ENCODE measurements around the gene MUC5B. TPM values are rescaled to one million over a fixed set of nuclear protein-coding genes. Genes with fewer than 3 reads are reported as not detected.

Gene MUC5B
- total and polyA plus RNA-seq, 2 of the 13 experiments (the other 11 are each of a cell fraction or from before 2014, with no cell fraction given), result 0.01 TPM; not detected in 1

DNA sequence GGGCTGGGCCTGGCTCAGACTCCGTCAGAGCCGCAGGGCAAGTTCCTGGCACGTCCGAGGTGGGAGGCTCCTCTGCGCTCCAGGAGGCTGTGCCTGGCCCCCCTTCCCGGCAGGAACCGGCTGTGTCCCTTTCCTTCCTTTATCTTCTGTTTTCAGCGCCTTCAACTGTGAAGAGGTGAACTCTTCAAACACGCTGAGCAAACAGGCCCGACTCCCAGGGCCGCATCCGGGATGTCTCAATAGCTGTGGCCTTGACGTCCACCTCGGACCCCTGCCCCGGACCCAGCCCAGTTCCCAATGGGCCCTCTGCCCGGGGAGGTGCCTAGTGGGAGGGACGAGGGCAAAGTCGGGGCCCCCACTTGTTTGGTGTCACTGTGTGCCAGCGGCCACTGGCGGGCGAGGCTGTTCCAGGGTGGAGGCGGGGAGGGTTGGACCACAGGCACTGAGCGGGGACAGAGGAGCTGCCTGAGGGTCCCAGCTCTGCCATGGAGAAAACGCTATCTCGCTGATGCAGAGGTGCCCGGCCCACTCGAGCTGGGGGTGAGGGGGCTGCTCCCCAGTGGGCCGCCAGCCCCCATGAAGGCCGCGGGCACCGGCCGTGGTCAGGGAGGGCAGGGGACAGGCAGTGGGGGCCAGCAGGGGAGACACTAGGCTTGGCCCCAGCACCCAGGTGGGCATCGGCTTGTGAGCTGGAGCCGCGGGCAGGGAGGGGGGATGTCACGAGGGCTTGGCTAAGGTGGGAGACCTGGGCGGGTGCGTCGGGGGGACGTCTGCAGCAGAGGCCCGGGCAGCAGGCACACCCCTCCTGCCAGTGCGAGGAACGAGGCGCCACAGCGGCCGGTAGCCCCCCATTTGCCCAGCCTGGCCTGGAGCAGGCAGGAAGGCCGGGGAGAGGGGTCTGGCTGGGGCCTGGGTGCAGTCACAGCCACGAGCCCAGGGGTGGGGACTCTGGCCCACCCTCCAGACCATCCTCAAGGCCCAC, 2.7 kb upstream of the MUC5B start (continued):
- 0 out of 2 replicates have a peak, but pooled peaks have one; percentile 40 for TF ChIP-seq TGIF2 (CRISPR knock-in tag; IDR thresholded peaks at IDR 0.05)
- TF ChIP-seq ZNF136 (CRISPR knock-in tag; IDR thresholded peaks at IDR 0.05; ENCODE audit: low read depth), result no peak
- no peak for TF ChIP-seq ZMYM3 (CRISPR knock-in tag; IDR thresholded peaks at IDR 0.05)
- TF ChIP-seq ZNF546 (CRISPR knock-in tag; conservative IDR thresholded peaks at IDR 0.05), result no peak; the same call in 1 of the 2 replicates
- TF ChIP-seq ZNF44 (CRISPR knock-in tag; IDR thresholded peaks at IDR 0.05), result no peak
- no peak for TF ChIP-seq ZNF563 (CRISPR knock-in tag; IDR thresholded peaks at IDR 0.05)
- TF ChIP-seq, protein P1, sequence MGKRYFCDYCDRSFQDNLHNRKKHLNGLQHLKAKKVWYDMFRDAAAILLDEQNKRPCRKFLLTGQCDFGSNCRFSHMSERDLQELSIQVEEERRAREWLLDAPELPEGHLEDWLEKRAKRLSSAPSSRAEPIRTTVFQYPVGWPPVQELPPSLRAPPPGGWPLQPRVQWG (CRISPR knock-in tag; IDR thresholded peaks at IDR 0.05; ENCODE audit: borderline replicate concordance, low read depth), result no peak
- TF ChIP-seq TCF7 (IDR thresholded peaks at IDR 0.05; ENCODE audit: low read depth), result peak; percentile 90
- no peak for TF ChIP-seq ZNF383 (CRISPR knock-in tag; IDR thresholded peaks at IDR 0.05; ENCODE audit: borderline replicate concordance)
- peak; percentile 57; the same call in 1 of the 2 replicates for TF ChIP-seq TOPORS (CRISPR knock-in tag; IDR thresholded peaks at IDR 0.05)
- TF ChIP-seq, protein P2, sequence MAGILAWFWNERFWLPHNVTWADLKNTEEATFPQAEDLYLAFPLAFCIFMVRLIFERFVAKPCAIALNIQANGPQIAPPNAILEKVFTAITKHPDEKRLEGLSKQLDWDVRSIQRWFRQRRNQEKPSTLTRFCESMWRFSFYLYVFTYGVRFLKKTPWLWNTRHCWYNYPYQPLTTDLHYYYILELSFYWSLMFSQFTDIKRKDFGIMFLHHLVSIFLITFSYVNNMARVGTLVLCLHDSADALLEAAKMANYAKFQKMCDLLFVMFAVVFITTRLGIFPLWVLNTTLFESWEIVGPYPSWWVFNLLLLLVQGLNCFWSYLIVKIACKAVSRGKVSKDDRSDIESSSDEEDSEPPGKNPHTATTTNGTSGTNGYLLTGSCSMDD (CRISPR knock-in tag; IDR thresholded peaks at IDR 0.05), result no peak
- TF ChIP-seq, protein P3, sequence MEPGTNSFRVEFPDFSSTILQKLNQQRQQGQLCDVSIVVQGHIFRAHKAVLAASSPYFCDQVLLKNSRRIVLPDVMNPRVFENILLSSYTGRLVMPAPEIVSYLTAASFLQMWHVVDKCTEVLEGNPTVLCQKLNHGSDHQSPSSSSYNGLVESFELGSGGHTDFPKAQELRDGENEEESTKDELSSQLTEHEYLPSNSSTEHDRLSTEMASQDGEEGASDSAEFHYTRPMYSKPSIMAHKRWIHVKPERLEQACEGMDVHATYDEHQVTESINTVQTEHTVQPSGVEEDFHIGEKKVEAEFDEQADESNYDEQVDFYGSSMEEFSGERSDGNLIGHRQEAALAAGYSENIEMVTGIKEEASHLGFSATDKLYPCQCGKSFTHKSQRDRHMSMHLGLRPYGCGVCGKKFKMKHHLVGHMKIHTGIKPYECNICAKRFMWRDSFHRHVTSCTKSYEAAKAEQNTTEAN (CRISPR knock-in tag; conservative IDR thresholded peaks at IDR 0.05), result peak; percentile 79
- TF ChIP-seq TARDBP (CRISPR knock-in tag; IDR thresholded peaks at IDR 0.05), result peak; percentile 88
- TF ChIP-seq GABPA (IDR thresholded peaks at IDR 0.05; ENCODE audit: low read depth, low read length), result no peak
- peak; percentile 66 for TF ChIP-seq GABPA (CRISPR knock-in tag; IDR thresholded peaks at IDR 0.05; ENCODE audit: low read depth)
- peak; percentile 92 for TF ChIP-seq NR2F6 (IDR thresholded peaks at IDR 0.05)
- TF ChIP-seq NR2F6 (CRISPR knock-in tag; IDR thresholded peaks at IDR 0.05), result peak; percentile 90
- TF ChIP-seq ZNF510 (CRISPR knock-in tag; IDR thresholded peaks at IDR 0.05; ENCODE audit: low read depth), result no peak
- TF ChIP-seq ZBTB7A (CRISPR knock-in tag; IDR thresholded peaks at IDR 0.05), result peak; percentile 96
- TF ChIP-seq, protein P4, sequence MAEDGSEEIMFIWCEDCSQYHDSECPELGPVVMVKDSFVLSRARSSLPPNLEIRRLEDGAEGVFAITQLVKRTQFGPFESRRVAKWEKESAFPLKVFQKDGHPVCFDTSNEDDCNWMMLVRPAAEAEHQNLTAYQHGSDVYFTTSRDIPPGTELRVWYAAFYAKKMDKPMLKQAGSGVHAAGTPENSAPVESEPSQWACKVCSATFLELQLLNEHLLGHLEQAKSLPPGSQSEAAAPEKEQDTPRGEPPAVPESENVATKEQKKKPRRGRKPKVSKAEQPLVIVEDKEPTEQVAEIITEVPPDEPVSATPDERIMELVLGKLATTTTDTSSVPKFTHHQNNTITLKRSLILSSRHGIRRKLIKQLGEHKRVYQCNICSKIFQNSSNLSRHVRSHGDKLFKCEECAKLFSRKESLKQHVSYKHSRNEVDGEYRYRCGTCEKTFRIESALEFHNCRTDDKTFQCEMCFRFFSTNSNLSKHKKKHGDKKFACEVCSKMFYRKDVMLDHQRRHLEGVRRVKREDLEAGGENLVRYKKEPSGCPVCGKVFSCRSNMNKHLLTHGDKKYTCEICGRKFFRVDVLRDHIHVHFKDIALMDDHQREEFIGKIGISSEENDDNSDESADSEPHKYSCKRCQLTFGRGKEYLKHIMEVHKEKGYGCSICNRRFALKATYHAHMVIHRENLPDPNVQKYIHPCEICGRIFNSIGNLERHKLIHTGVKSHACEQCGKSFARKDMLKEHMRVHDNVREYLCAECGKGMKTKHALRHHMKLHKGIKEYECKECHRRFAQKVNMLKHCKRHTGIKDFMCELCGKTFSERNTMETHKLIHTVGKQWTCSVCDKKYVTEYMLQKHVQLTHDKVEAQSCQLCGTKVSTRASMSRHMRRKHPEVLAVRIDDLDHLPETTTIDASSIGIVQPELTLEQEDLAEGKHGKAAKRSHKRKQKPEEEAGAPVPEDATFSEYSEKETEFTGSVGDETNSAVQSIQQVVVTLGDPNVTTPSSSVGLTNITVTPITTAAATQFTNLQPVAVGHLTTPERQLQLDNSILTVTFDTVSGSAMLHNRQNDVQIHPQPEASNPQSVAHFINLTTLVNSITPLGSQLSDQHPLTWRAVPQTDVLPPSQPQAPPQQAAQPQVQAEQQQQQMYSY (CRISPR knock-in tag; IDR thresholded peaks at IDR 0.05), result peak; percentile 27; the same call in 1 of the 2 replicates

Data from HepG2 (cell line).